ENCODE data around the gene DAAM1.

- no peak for TF ChIP-seq FOXJ3 (CRISPR knock-in tag; IDR thresholded peaks at IDR 0.05; ENCODE audit: borderline replicate concordance)
- TF ChIP-seq, protein P1, sequence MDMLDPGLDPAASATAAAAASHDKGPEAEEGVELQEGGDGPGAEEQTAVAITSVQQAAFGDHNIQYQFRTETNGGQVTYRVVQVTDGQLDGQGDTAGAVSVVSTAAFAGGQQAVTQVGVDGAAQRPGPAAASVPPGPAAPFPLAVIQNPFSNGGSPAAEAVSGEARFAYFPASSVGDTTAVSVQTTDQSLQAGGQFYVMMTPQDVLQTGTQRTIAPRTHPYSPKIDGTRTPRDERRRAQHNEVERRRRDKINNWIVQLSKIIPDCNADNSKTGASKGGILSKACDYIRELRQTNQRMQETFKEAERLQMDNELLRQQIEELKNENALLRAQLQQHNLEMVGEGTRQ (CRISPR knock-in tag; IDR thresholded peaks at IDR 0.05), result no peak
Measured at GRCh38 chr14:59215757-59216156, 27.3 kb downstream of the DAAM1 start.
